Stimulated activated CD8-positive, alpha-beta memory T cell treated with anti-CD3 and anti-CD28 coated beads, Interleukin-2, amount 100 ng/mL, for 48 hours (primary cell): ENCODE results near the gene ATP13A5.

Experiments
- DNase-seq, 2 donors: peaks; one replicate each; pipeline ENCODE4 v3.0.0-alpha.2; 2020; ENCODE audit warnings: low read depth in 2 of 2

Gene ATP13A5

DNA sequence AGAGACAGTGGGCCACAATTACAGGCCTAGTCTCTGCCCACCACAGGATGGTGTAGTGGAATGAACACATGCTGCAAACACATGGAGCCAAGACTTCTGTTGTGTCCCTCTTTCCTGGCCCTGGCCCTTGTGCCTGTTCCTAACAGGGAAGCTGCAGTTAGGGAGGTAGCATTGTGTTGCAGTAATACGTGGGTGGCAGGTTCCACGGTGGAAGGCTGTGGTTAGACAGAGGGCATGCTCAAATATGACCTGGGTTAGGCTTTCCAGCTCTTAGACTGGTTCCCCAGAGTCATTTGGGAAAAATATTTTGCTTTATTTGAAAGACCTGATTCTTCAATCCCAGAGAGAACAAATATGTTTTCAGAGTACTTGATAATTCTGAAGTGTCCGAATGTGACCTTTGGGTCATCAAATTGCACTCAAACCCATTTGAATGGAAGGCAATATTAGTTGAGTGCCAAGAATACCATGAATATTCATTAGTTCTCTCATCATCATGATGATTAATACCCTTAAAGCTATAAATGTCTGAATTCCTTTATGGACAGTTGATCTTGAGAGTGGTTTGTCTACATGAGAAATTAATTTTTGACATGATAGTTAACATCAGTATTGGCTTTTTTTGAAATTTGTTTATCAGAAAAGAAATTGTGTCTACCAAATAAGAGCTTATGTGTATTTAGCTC, 109.1 kb downstream of the ATP13A5 start:
- DNase-seq: no peak

DNA sequence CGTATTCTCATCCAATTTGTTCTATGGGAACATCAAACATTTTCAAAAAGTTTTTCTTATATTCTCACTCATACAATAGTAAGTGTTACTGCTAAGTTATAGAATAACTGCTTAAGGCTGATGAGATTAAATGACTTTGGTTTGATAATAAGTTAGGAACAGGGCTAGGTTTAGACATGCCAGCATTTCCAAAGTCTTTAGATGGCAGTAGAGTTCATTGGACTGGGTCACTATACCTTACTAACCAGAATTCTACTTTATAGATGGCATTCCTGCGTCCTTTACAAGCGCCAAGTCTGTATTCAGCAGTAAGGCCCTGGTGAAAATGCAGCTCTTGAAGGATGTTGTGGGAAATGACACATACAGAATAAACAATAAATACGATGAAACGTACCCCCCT, 115.8 kb downstream of the ATP13A5 start:
- no peak for DNase-seq

DNA sequence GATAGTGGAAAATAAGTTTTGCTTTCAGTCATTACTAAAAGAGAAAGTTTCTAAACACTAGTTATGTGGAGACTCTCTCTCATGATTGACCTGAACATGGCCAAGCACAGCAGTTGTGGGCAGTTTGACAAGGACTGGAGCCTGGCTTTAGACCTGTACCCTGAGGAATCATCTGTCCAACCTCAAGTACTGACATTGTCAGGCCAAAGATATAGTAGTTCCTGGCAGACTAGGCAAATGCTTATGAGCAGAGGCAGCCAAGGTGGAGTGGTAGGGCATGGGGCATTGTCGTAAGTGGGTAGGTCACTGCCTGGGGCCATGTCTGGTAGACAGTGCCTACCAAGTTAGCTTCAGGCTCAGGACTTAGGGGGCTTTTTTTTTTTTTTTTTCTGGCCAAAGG, 116.6 kb downstream of the ATP13A5 start:
- DNase-seq: no peak

DNA sequence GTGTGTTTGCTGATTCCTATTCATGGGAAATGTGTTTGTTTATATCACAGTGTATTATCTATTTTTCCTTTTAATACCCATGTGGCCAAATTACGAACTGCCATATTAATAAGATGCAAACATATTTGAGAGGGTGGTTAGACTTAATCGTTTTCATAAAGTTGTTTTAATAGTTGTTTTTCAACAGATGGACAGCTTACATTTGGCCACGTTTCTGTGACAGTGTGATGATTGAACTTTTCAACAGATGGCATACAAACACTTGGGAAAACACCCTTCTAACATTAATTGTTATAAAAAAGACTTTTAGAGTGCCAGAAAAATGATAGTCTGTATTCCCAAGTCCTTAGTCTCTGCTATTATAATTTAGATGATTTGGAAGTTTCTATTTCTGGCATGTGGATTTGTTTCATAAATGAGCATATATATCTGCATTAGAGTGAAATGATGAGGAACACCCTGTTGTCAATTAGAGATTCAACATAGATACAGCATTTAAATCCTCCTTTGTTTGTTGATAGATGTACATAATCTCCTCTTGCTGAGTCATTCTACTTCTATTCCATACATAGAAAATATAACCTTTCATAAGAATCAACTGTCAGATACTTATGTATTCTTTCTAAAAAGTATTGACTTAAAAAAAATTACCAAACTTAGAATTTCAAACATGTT, 124.4 kb downstream of the ATP13A5 start:
- no peak for DNase-seq

DNA sequence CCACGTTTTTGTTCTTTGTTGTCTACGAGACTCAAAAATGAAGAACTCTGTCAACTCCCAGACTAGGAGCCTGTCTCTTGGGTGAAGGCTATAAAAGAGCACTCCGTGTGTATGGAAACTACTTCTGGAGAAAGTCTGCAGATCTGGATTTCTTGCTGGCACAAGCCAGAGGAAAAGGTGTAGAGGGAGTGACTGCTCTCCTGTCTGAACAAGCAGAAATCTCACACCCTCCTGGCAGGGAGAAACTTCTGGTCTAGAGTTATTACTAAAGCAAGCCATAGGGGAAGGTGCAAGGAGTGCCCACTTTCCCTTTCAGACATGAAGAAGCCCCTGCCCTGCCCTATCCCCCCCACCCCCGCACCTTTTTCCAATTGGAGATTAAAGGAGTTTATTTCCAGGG, 128.1 kb downstream of the ATP13A5 start:
- no peak for DNase-seq

- no peak for DNase-seq
These were observed 129.6 kb downstream of the ATP13A5 start for GRCh38 chr3:193248848-193249468.

DNA sequence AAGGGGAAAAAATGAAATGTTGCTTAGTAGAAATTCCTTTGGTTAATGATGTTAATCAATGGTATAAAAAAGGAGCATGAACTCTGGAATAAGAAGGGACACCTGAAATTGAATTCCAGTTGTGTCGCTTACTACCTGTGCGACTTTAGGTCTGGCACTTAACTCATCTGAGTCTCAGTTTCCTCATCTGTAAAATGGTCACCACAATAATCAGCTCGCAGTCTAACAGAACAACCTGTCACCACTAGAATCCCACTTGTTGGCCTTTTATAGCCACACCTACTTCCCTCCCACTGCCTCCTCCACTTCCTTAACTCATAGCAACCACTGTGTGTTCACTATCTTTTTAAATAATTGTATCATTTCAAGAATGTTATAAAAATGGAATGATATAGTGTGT, 135.0 kb downstream of the ATP13A5 start:
- DNase-seq: no peak

GRCh38 chr3:193241716-193242115, 136.8 kb downstream of the ATP13A5 start:
- no peak for DNase-seq

DNA sequence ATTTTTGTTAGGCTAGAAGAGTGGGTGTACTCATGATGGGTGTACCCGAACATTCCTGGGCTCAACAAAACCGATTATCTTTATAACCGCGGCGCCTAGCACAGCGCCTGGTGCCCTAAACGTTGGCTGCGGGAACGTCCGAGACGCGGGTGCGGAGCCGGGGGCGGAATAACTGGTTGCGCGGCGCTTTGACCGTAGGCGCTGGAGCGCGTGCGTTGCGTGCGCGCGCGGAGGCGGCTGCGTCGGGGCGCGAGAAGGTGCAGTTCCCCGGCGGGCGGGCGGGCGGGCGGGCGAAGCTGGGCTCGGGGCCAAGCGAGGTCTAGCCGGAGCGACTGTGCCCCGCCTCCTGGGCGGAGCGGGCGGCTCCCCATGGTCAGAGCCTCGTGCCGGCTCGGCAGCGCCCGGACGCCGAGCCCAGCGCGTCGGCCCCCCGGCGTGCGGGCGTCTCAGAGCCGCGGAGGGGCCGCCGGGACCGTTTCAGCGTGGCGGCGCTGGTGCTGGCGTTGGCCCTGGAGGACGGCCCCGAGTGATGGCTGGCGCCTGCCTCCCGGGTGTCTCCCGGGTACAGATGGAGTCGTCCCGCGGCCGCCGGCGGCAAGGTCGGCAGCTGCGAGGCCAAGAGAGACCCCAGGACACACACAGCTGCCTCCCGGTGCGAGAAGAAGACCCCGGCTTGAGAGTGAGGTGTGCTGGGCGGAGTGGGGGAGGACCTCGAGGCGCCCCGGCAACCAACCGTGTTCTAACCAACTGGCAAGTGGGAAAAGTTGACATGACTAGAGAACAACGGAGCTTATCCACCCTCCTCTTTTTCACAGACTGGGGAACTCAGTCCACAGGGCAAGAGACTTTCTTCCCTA, 137.5 kb downstream of the ATP13A5 start, which contains the start of gene PLAAT1:
PLAAT1 (plus strand) TSS at position 373 of the 857 bp plus-strand sequence. CDS start 14,429 bp downstream, outside the sequence.
- peak; percentile 3 to 9 for DNase-seq

DNA sequence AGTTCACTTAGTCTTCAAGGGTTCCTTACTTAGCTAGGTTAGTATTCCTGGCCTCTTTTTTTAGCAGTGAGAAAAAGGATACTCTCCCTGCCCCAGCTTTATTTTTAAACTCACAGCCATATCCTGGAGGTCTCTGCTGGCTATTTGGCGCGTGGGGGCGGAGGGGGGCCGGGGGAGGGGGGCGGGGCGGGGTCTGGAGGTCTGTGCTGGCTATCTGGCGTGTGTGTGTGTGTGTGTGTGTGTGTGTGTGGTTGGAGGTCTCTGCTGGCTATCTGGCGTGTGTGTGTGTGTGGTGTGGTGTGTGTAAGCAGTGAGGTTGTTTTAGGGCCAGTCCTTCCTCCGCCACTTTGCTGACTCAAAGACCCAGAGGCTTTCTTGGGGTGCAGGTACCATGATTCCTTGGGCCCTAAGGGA, 138.1 kb downstream of the ATP13A5 start:
- no peak for DNase-seq

GRCh38 chr3:193237030-193237429, 141.5 kb downstream of the ATP13A5 start:
- DNase-seq: no peak

DNA sequence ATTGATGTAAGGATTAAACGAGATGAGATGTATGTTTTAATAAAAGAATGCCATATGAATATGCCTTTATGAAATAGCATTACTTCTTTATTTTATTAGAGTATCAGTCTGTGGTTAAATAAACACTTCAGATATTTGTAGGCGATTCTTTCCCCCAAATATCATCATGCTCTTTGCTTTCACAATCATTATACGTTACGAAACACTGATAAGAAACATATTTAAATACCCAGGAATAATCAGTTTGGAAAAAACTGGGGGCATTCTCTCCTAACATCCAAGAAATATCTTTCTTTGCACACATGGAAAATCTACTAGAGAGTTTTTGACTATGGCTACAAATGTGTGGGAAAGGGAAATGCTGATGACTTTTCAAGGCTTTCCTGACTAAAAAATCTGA, 142.0 kb downstream of the ATP13A5 start:
- no peak for DNase-seq

DNA sequence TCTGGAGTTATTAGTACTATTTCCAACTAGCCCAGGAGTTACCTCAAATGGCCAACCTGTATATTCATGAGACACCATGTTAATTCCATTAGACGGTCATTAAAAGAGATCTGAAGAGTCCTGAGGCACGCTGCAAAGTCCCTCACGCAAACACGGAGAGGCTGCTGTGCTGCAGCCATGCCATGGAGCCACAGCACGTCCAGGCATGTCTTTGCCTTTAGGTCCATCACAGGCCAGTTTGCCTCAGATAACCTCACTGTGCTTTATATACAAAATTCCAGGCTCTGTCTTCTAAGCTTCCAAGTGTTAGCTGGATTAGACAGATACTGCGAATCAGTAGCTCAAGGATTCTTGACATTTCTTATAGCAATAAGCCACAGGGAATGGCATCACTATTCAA, 147.4 kb downstream of the ATP13A5 start:
- no peak for DNase-seq

GRCh38 chr3:193230610-193231009, 147.9 kb downstream of the ATP13A5 start:
- no peak for DNase-seq

DNA sequence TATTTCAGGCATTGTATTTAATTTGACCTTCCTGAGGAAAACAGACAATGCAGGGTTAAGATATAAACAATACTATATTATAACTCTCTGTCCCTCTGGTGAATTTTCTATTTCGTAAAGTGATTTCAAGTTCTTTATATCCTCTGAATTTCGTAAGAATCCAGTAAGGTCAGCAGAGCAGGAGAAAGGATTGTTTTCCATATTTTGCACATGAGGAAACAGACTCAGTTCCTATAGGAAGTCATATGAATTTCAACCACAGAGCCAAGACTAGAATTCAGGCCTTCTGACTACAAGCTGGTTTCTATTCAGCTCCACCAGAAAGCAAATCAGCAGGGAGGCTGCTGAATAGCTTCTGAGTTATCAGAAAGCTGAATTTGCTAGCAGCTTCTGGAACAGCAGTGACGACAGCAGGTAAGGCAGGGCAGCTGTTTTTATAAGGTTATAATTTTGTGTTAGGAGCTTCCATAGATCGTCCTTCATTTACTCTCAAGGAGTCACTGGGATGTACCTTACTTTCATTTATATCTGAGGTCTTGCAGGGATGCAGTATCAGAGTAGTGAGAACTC, 148.6 kb downstream of the ATP13A5 start:
- DNase-seq: no peak

- DNase-seq: no peak
These were observed 150.3 kb downstream of the ATP13A5 start for GRCh38 chr3:193228206-193228605.

GRCh38 chr3:193225302-193226125, 153.0 kb downstream of the ATP13A5 start:
- no peak for DNase-seq
